Measurements from ENCODE around the gene UTP14C. TPM values are rescaled to one million over a fixed set of nuclear protein-coding genes. Genes with fewer than 3 reads are reported as not detected.
"Not testable (repeated sequence)": the region's sequence is repeated elsewhere in the genome, so short reads cannot be mapped to it uniquely, and the experiment has no call there.

Gene UTP14C
- total RNA-seq, 1 experiment from 2014 or later = 19.8 TPM

- H3K9me3 ChIP-seq (ENCODE audit: control insufficient read depth, low read depth, low read length) = no peaks in the 10 kb centered on the region
- H3T11ph ChIP-seq (ENCODE audit: low read length) = no peak overlapping the region
- H2AFZ ChIP-seq (ENCODE audit: low read length) = no peak overlapping the region
- no peak overlapping the region for H3K56ac ChIP-seq (ENCODE audit: insufficient read length, low read depth, low read length)
- peaks cover 2% of the 10 kb centered on the region for H3K79me1 ChIP-seq (ENCODE audit: insufficient read depth, low read depth, low read length, poor library complexity, severe bottlenecking)
- H3K14ac ChIP-seq (ENCODE audit: insufficient read depth, low read length) = no peak overlapping the region
- H2BK120ac ChIP-seq (ENCODE audit: low read depth, low read length, poor library complexity, severe bottlenecking) = no peak overlapping the region
- H3K9ac ChIP-seq (ENCODE audit: extremely low read depth, insufficient read length, low read length) = no peak overlapping the region
- no peak overlapping the region for H4K91ac ChIP-seq (ENCODE audit: insufficient read length, low read depth, low read length)
- no peaks in the 10 kb centered on the region for H3K27me3 Mint-ChIP-seq (ENCODE audit: low read depth)
- WGBS (ENCODE audit: extremely low coverage, insufficient read length, low lambda C conversion rate) = no CpG with 5 or more reads among the region's 4 CpGs
- no peaks in the 10 kb centered on the region for H3K23me2 ChIP-seq (ENCODE audit: insufficient read length, low read depth, low read length, poor library complexity, severe bottlenecking)
- peaks cover 34 to 68% (median 64%) of the 10 kb centered on the region in 3 experiments for H3K36me3 Mint-ChIP-seq (ENCODE audit: insufficient read depth in 1 of 3, low read depth in 3 of 3)
- no peaks in the 10 kb centered on the region for H3K4me1 Mint-ChIP-seq
- peaks cover 4% of the 10 kb centered on the region for H4K20me1 ChIP-seq (ENCODE audit: control insufficient read depth, insufficient read depth, insufficient read length)
- no peak overlapping the region for H3K4me2 ChIP-seq (ENCODE audit: insufficient read depth, insufficient read length, low read length)
- H4K8ac ChIP-seq (replicated peaks; ENCODE audit: insufficient read length, low read depth, low read length) = no peak overlapping the region
- H3K79me2 ChIP-seq (ENCODE audit: insufficient read depth, low read length) = no peaks in the 10 kb centered on the region
- TF ChIP-seq CTCF (conservative IDR thresholded peaks at IDR 0.05) = no peak
- no peak overlapping the region for H3K23ac ChIP-seq (ENCODE audit: insufficient read length, low read depth, low read length)
- no peak overlapping the region for H2BK15ac ChIP-seq (ENCODE audit: low read depth, low read length)
- H3K4ac ChIP-seq (ENCODE audit: low read depth, low read length) = no peak overlapping the region
- H3K27ac Mint-ChIP-seq = no peak overlapping the region; a peak in 1 of 7 replicates
- no peak for DNase-seq
- H4K5ac ChIP-seq (ENCODE audit: insufficient read length, low read depth, low read length) = no peak overlapping the region
- no peak overlapping the region for H2BK12ac ChIP-seq (ENCODE audit: insufficient read length, low read depth, low read length)
- H3K9me3 Mint-ChIP-seq = peaks cover 2 to 26% of the 10 kb centered on the region in 2 experiments; a peak in 3 of 5 replicates
- no peak overlapping the region for H3K18ac ChIP-seq (ENCODE audit: insufficient read length, low read depth, low read length)
- H2AK5ac ChIP-seq (ENCODE audit: insufficient read length, low read length) = no peak overlapping the region
- H3K27ac ChIP-seq (ENCODE audit: insufficient read length, low read depth, low read length) = no peak overlapping the region
- H3K4me1 ChIP-seq (ENCODE audit: insufficient read depth, low read length) = no peaks in the 10 kb centered on the region
- no peaks in the 10 kb centered on the region for H3K27me3 ChIP-seq (ENCODE audit: insufficient read depth, low read length)
- no peak overlapping the region for H2BK20ac ChIP-seq (ENCODE audit: low read depth, low read length, poor library complexity, severe bottlenecking)
- no peak overlapping the region for H2BK5ac ChIP-seq (ENCODE audit: insufficient read length, low read length)
- H3K4me3 Mint-ChIP-seq = no peak overlapping the region
Observed at GRCh38 chr13:52029569-52029968, 5.1 kb downstream of the UTP14C start.

GRCh38 chr13:52030401-52030800, 5.9 kb downstream of the UTP14C start:
- not testable (repeated sequence) for H3K4me2 ChIP-seq (ENCODE audit: insufficient read depth, insufficient read length, low read length); H3K56ac ChIP-seq (ENCODE audit: insufficient read length, low read depth, low read length); H3K27ac Mint-ChIP-seq; H3K9me3 ChIP-seq (ENCODE audit: control insufficient read depth, low read depth, low read length); H3K23ac ChIP-seq (ENCODE audit: insufficient read length, low read depth, low read length); H3K18ac ChIP-seq (ENCODE audit: insufficient read length, low read depth, low read length); H2BK5ac ChIP-seq (ENCODE audit: insufficient read length, low read length); H3K14ac ChIP-seq (ENCODE audit: insufficient read depth, low read length); H2AK5ac ChIP-seq (ENCODE audit: insufficient read length, low read length); DNase-seq; H3K4me1 ChIP-seq (ENCODE audit: insufficient read depth, low read length); H3K27me3 Mint-ChIP-seq (ENCODE audit: low read depth); H2BK15ac ChIP-seq (ENCODE audit: low read depth, low read length); H4K8ac ChIP-seq (replicated peaks; ENCODE audit: insufficient read length, low read depth, low read length); H3K79me2 ChIP-seq (ENCODE audit: insufficient read depth, low read length); H3K79me1 ChIP-seq (ENCODE audit: insufficient read depth, low read depth, low read length, poor library complexity, severe bottlenecking); H3K9ac ChIP-seq (ENCODE audit: extremely low read depth, insufficient read length, low read length); H2BK120ac ChIP-seq (ENCODE audit: low read depth, low read length, poor library complexity, severe bottlenecking); H4K91ac ChIP-seq (ENCODE audit: insufficient read length, low read depth, low read length); H3K4ac ChIP-seq (ENCODE audit: low read depth, low read length); H4K5ac ChIP-seq (ENCODE audit: insufficient read length, low read depth, low read length); H3K27me3 ChIP-seq (ENCODE audit: insufficient read depth, low read length); H3T11ph ChIP-seq (ENCODE audit: low read length); H3K27ac ChIP-seq (ENCODE audit: insufficient read length, low read depth, low read length); H2BK20ac ChIP-seq (ENCODE audit: low read depth, low read length, poor library complexity, severe bottlenecking); H3K23me2 ChIP-seq (ENCODE audit: insufficient read length, low read depth, low read length, poor library complexity, severe bottlenecking); H4K20me1 ChIP-seq (ENCODE audit: control insufficient read depth, insufficient read depth, insufficient read length); H2BK12ac ChIP-seq (ENCODE audit: insufficient read length, low read depth, low read length); H2AFZ ChIP-seq (ENCODE audit: low read length); H3K4me1 Mint-ChIP-seq; H3K4me3 Mint-ChIP-seq
- Mint-ChIP-seq H3K36me3 (ENCODE audit: insufficient read depth in 1 of 3, low read depth in 3 of 3) (peaks cover 34 to 59% (median 56%) of the 10 kb centered on the region in 3 experiments), H3K9me3 (peaks cover 2 to 26% of the 10 kb centered on the region in 2 experiments; a peak in 3 of 5 replicates)
- no CpG with 5 or more reads among the region's 6 CpGs for WGBS (ENCODE audit: extremely low coverage, insufficient read length, low lambda C conversion rate)
